NCI-H2196 treated with DMSO at 0.1 percent for 48 hours (cell line): ENCODE data around the gene DAZAP1.
"Not testable (repeated sequence)": the region's sequence is repeated elsewhere in the genome, so short reads cannot be mapped to it uniquely, and the experiment has no call there.

Experiments used
- DNase-seq: peaks from one replicate; lab custom pipeline; 2025; ENCODE audit not compliant: unreplicated experiment; lab: John Stamatoyannopoulos, UW

Gene DAZAP1

GRCh38 chr19:1410136-1410786, 2.9 kb downstream of the DAZAP1 start:
- no peak for DNase-seq

- no peak for DNase-seq
These were observed 3.4 kb downstream of the DAZAP1 start for GRCh38 chr19:1410789-1411188.

- DNase-seq: peak; percentile 7
These were observed 4.1 kb downstream of the DAZAP1 start for GRCh38 chr19:1411255-1412191.

- DNase-seq: no peak
These were observed 5.0 kb downstream of the DAZAP1 start for GRCh38 chr19:1412323-1412923.

GRCh38 chr19:1412995-1413800, 5.8 kb downstream of the DAZAP1 start:
- DNase-seq: no peak

- DNase-seq: no peak
These were observed 8.8 kb downstream of the DAZAP1 start for GRCh38 chr19:1416014-1416841.

GRCh38 chr19:1417145-1417544, 9.8 kb downstream of the DAZAP1 start:
- no peak for DNase-seq

GRCh38 chr19:1417681-1418495, 10.5 kb downstream of the DAZAP1 start:
- DNase-seq: no peak

DNA sequence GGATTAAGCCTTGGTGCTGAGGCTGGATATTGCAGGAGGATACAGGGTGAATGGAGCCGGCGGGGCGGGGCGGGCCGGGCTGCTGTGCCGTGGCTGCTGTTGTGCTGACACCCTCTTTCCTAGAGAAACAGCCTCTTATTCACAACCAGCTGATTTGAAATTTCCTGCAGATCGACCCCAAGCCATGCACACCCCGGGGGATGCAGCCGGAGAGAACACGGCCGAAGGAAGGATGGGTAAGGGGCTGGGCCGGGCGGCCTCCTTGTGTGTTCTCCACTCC, 11.1 kb downstream of the DAZAP1 start:
- no peak for DNase-seq

- DNase-seq: no peak
These were observed 11.8 kb downstream of the DAZAP1 start for GRCh38 chr19:1418951-1419738.

- not testable (repeated sequence) for DNase-seq
These were observed 12.7 kb downstream of the DAZAP1 start for GRCh38 chr19:1420085-1420484.

DNA sequence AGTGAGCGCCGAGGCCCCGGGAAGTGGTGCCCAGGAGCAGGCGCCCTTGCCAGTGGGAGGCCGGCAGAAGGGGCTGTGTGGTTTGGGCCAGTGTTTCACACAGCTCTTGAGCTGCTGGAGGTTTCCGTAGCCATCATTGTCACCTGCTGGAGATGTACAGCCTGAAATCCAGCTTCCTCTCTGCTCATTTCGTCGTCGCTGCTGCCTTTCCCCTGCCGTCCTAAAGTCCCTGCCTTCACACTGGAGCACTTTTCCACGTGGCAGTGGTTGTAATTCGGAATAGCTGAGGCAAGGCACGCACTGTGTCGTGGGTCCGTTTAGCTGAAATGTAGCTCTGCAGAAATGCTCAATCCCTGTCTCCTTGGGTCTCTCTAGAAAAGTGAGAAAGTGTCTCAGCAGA, 13.2 kb downstream of the DAZAP1 start:
- DNase-seq: no peak

- no peak for DNase-seq
These were observed 14.0 kb downstream of the DAZAP1 start for GRCh38 chr19:1421218-1421957.

DNA sequence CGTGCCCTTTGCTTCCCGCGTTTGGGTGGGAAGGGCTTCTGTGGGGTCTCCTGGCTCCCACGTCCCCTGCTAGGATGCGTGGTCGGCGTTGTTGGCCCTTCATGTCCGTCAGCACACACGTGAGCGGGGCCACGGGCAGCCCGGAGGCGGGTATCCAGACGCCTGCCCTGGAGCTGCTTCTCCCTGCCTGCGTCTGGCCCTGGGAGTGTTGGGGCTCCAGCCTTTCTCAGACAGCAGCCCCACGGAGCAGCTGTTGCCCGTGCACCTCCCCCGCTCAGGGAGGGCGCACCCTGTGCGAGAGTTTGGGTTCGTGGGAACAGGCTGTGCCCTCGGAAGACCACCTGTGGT, 14.5 kb downstream of the DAZAP1 start:
- DNase-seq: no peak

DNA sequence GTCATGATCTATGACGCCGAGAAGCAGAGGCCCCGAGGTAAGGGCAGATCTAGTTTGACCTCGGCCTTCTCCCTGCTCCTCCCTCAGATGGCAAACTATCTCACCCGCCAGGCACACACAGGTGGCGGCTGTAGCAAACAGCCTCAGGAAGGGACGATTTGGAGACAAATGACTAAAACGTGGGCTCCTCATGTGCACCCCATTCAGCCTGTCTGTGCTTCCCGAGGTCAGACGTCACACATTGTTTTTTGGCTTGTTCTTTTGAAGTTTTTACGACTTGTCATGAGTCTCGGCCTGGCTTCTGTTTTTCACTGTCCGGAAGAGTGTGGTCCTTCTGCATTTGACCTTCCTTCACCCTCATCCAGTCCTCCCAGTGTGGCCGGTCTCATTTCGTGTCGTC, 15.0 kb downstream of the DAZAP1 start:
- no peak for DNase-seq

DNA sequence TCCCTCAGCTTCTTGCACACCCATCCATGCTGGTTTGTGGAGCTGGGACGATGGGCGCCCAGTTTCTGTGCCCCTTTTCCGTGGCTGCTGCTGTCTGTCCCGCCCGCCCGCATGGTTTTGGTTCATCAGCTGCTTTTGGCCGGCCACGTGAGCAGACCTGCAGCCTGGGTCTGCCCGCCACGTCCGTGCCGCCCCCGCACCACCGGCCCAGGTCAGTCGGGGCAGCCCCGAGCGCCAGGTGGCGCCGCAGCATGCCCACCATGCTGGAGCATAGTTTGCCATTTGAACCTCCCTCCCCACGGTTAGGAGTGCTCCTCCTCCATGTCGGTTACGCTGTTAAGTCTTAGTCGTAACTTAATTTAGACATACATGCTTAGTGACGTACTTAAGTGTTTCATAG, 15.6 kb downstream of the DAZAP1 start:
- no peak for DNase-seq

GRCh38 chr19:1423436-1424191, 16.2 kb downstream of the DAZAP1 start:
- DNase-seq: no peak
